B cell (primary cell): ENCODE measurements around the gene TICAM1. TPM values are rescaled to one million over a fixed set of nuclear protein-coding genes. Genes with fewer than 3 reads are reported as not detected.

Experiments used
- ATAC-seq: fragments of 200-7000 bp; cut with Tn5 transposase; one replicate; pipeline ENCODE4 v1.10.0; 2021; ENCODE audit warnings: low read depth, mild to moderate bottlenecking, moderate number of reproducible peaks, moderate library complexity
- CTCF ChIA-PET: fragments of 350-600 bp; sonication (Branson Sonifier 250); formaldehyde crosslinking; loops from one replicate; lab custom pipeline; 2021; ENCODE audit warnings: antibody characterized with exemption, inconsistent platforms; lab: Charles Lee
- POLR2A ChIA-PET: fragments of 350-600 bp; sonication (Branson Sonifier 250); formaldehyde crosslinking; loops from one replicate; lab custom pipeline; 2021; ENCODE audit warnings: antibody characterized with exemption; lab: Charles Lee
- DNase-seq: peaks from one replicate; pipeline ENCODE4 v3.0.0; 2013
- H2AFZ ChIP-seq: 2 replicates; pipeline ENCODE4 v1.6.1; 2012; ENCODE audit warnings: mild to moderate bottlenecking, low read depth, low read length; ENCODE audit not compliant: insufficient read depth, poor library complexity, severe bottlenecking
- H3K27ac ChIP-seq, 2 donors: 1 replicate in 1 of 2; 2 replicates in 1 of 2; pipeline ENCODE4 v1.5.1; 2012 to 2013; ENCODE audit warnings: low read length in 2 of 2, mild to moderate bottlenecking in 2 of 2, moderate library complexity in 1 of 2
- H3K27me3 ChIP-seq, 4 experiments: fragments of 200-600 bp in 1 of 4; sonication (generic) in 1 of 4; replicated peaks in 1 of 4; 1 replicate in 2 of 4; 2 replicates in 2 of 4; pipeline versions ENCODE4 v1.6.1 to v1.7.0; 2013 to 2016; ENCODE audit warnings: low read length in 3 of 4, mild to moderate bottlenecking in 2 of 4, mixed read lengths in 1 of 4, moderate library complexity in 1 of 4; ENCODE audit not compliant: insufficient read depth in 4 of 4, control insufficient read depth in 3 of 4; ENCODE audit errors: control extremely low read depth in 1 of 4
- H3K36me3 ChIP-seq, 2 experiments: replicated peaks in 1 of 2; 1 replicate in 1 of 2; 2 replicates in 1 of 2; pipeline versions ENCODE4 v1.6.1 to v1.7.1; 2013; ENCODE audit warnings: low read length in 1 of 2; ENCODE audit not compliant: insufficient read depth in 2 of 2, control insufficient read depth in 1 of 2; ENCODE audit errors: control extremely low read depth in 1 of 2, extremely low read depth in 1 of 2
- H3K4me1 ChIP-seq, 2 donors: fragments of 200-600 bp in 1 of 2; sonication (generic) in 1 of 2; 1 replicate in 1 of 2; 2 replicates in 1 of 2; pipeline versions ENCODE4 v1.5.1 to v1.6.1; 2013 to 2017; ENCODE audit warnings: low read length in 2 of 2; ENCODE audit not compliant: control insufficient read depth in 2 of 2, insufficient read depth in 2 of 2
- H3K4me2 ChIP-seq: replicated peaks from 2 replicates; pipeline ENCODE3; 2012; ENCODE audit warnings: mild to moderate bottlenecking, low read depth, low read length; ENCODE audit not compliant: poor library complexity, severe bottlenecking
- H3K4me3 ChIP-seq, 5 experiments: fragments of 200-600 bp in 1 of 5; sonication (generic) in 1 of 5; 1 replicate in 3 of 5; 2 replicates in 2 of 5; pipeline versions ENCODE4 v1.5.1 to v1.7.0; 2011 to 2016; ENCODE audit warnings: low read length in 4 of 5, mild to moderate bottlenecking in 4 of 5, low read depth in 2 of 5, control low read depth in 1 of 5, moderate library complexity in 1 of 5; ENCODE audit not compliant: insufficient read depth in 1 of 5; ENCODE audit errors: control extremely low read depth in 1 of 5, extremely low read depth in 1 of 5
- H3K79me2 ChIP-seq: fragments of 200-600 bp; sonication (generic); one replicate; pipeline ENCODE4 v1.6.0; 2016; ENCODE audit warnings: low read length; ENCODE audit not compliant: control insufficient read depth, insufficient read depth
- H3K9ac ChIP-seq: fragments of 200-600 bp; sonication (generic); 2 replicates; pipeline ENCODE4 v1.6.1; 2017; ENCODE audit warnings: mild to moderate bottlenecking, low read length, moderate library complexity
- H3K9me3 ChIP-seq, 3 donors: one replicate each; pipeline versions ENCODE4 v1.6.1 to v1.7.1; 2013; ENCODE audit warnings: low read length in 2 of 3; ENCODE audit not compliant: control insufficient read depth in 2 of 3, insufficient read depth in 1 of 3; ENCODE audit errors: control extremely low read depth in 1 of 3
- H4K20me1 ChIP-seq: 2 replicates; pipeline ENCODE4 v1.6.0; 2012; ENCODE audit warnings: mild to moderate bottlenecking, low read length; ENCODE audit not compliant: insufficient read depth, control insufficient read depth, poor library complexity, severe bottlenecking
- H3K27ac Mint-ChIP-seq: one replicate; pipeline ENCODE4 v1.8.0; 2021; ENCODE audit warnings: mixed read lengths
- H3K27me3 Mint-ChIP-seq: one replicate; pipeline ENCODE4 v1.8.0; 2021; ENCODE audit warnings: mixed read lengths
- H3K4me1 Mint-ChIP-seq: one replicate; pipeline ENCODE4 v1.8.0; 2021; ENCODE audit warnings: mixed read lengths
- H3K4me3 Mint-ChIP-seq: one replicate; pipeline ENCODE4 v1.8.0; 2021; ENCODE audit warnings: mixed read lengths
- H3K9me3 Mint-ChIP-seq: one replicate; pipeline ENCODE4 v1.8.0; 2022; ENCODE audit warnings: mixed read lengths; ENCODE audit not compliant: insufficient read depth
- CTCF ChIP-seq: fragments of 200-600 bp; IDR thresholded peaks from one replicate; pipeline ENCODE4 v1.8.0; 2022; ENCODE audit warnings: antibody characterized with exemption, mild to moderate bottlenecking
- EZH2 ChIP-seq: IDR thresholded peaks from 2 replicates; pipeline ENCODE4 v1.6.1; 2012; ENCODE audit warnings: borderline replicate concordance, low read depth, mild to moderate bottlenecking, moderate library complexity, low read length; ENCODE audit not compliant: insufficient read depth, poor library complexity, severe bottlenecking
- whole genome bisulfite sequencing: methylation state at CpG from one replicate; pipeline ENCODE4 v1.1.5; 2013; ENCODE audit warnings: missing lambda C conversion rate; ENCODE audit not compliant: insufficient coverage; 5-methylcytosine and 5-hydroxymethylcytosine counted together
- intact Hi-C: fragments of 100-400 bp; cut with micrococcal nuclease; formaldehyde crosslinking; loops from one replicate; pipeline ENCODE4 v1.10.0; 2022
- polyA plus RNA-seq: library from polyadenylated mRNA; depleted of rRNA; stranded (reverse); fragments of >200 nt; gene quantifications from 2 replicates; pipeline ENCODE4 v1.2.3, GENCODE V29; 2012
- total RNA-seq, 2 donors: library from RNA; stranded (reverse); fragments of 120-200 nt in 1 of 2; gene quantifications; 1 replicate in 1 of 2; 2 replicates in 1 of 2; pipeline versions ENCODE4 v1.2.3 to v1.2.4, GENCODE V29; 2013 to 2022

TICAM1 gene
- total and polyA plus RNA-seq, 2 donors (not counting 1 experiment from before 2014, with no cell fraction given): 12.7 to 19.7 TPM

- POLR2A ChIA-PET: no interaction called here
- Histone ChIP-seq H3K36me3 (no peaks in the 10 kb centered on the region), H3K4me3 (no peak overlapping the region), H3K9ac (no peak overlapping the region), H2AFZ (peak overlapping the region; percentile 22), H3K9me3 (no peaks in the 10 kb centered on the region), H3K4me1 (peaks cover 13 to 18% of the 10 kb centered on the region in 2 donors), H3K27me3 (peaks cover 0 to 14% (median 1%) of the 10 kb centered on the region in 4 experiments), H4K20me1 (peaks cover 7% of the 10 kb centered on the region), H3K79me2 (peaks cover 16% of the 10 kb centered on the region), H3K4me2 (peak overlapping the region; percentile 58), H3K27ac (no peak overlapping the region)
- H3K9me3 Mint-ChIP-seq: no peaks in the 10 kb centered on the region
- no peak overlapping the region for H3K4me3 Mint-ChIP-seq
- WGBS: 57% methylated on average over 28 of the region's 30 CpGs
- H3K4me1 Mint-ChIP-seq: peaks cover 10% of the 10 kb centered on the region
- ATAC-seq (no peak), DNase-seq (no peak)
- intact Hi-C loops: no loop called here
- H3K27ac Mint-ChIP-seq: no peak overlapping the region
- CTCF ChIA-PET: interaction anchor here (1.2 to 13.6 kb wide), 2 partner anchors 34 to 152 kb away, joined by 3 to 180 read pairs; no protein-coding TSS in a partner anchor
- peaks cover 3% of the 10 kb centered on the region for H3K27me3 Mint-ChIP-seq
- TF ChIP-seq EZH2 (no peak), CTCF (no peak)
These were observed 46.4 kb upstream of the TICAM1 start for GRCh38 chr19:4877753-4878490.

GRCh38 chr19:4873930-4874329, 42.4 kb upstream of the TICAM1 start:
- Mint-ChIP-seq H3K27ac (no peak overlapping the region), H3K9me3 (no peaks in the 10 kb centered on the region), H3K4me1 (peaks cover 10% of the 10 kb centered on the region), H3K4me3 (no peak overlapping the region), H3K27me3 (peaks cover 6% of the 10 kb centered on the region)
- 92% methylated on average over 3 of the region's 3 CpGs for WGBS
- no peak overlapping the region for H3K9ac ChIP-seq
- ChIA-PET CTCF (interaction anchor here (0.7 to 13.6 kb wide), 7 partner anchors 37 to 169 kb away, joined by 3 to 219 read pairs (median 5); partner anchors contain the start of genes KDM4B and UHRF1), POLR2A (no interaction called here)
- DNase-seq: no peak
- no peak overlapping the region for H3K4me3 ChIP-seq
- no peaks in the 10 kb centered on the region for H3K9me3 ChIP-seq
- intact Hi-C loops: no loop called here
- H3K4me2 ChIP-seq: no peak overlapping the region
- TF ChIP-seq CTCF (no peak), EZH2 (no peak)
- H3K79me2 ChIP-seq: peaks cover 12% of the 10 kb centered on the region
- H3K4me1 ChIP-seq: peaks cover 13 to 23% of the 10 kb centered on the region in 2 donors
- H4K20me1 ChIP-seq: peaks cover 6% of the 10 kb centered on the region
- no peaks in the 10 kb centered on the region for H3K36me3 ChIP-seq
- H3K27me3 ChIP-seq: peaks cover 0 to 14% (median 1%) of the 10 kb centered on the region in 4 experiments
- H2AFZ ChIP-seq: no peak overlapping the region
- H3K27ac ChIP-seq: no peak overlapping the region
- no peak for ATAC-seq
